ENCODE measurements around the gene MAP7D1. TPM values are rescaled to one million over a fixed set of nuclear protein-coding genes. Genes with fewer than 3 reads are reported as not detected.

The MAP7D1 gene
- total RNA-seq, 1 experiment from 2014 or later: 49.9 TPM

DNA sequence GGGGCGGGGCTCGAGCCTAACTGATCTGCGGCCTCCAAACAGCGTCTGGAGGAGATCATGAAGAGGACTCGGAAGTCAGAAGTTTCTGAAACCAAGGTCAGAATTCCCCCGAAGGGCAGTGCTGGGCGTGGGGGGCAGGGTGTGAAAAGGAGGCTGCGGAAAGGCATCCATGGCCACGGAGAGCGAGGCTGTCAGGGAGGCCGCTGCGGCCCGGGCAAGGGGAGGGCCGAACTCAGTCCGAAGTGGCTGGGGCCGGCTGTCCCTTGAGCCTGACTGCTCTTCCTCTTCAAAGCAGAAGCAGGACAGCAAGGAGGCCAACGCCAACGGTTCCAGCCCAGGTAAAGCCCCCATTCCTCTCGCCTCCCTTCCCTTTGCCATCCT lies 23.2 kb downstream of the MAP7D1 start:
- H3T11ph ChIP-seq (ENCODE audit: low read length): no peak overlapping the region
- no peak overlapping the region for H2BK5ac ChIP-seq (ENCODE audit: insufficient read length, low read length)
- no peak overlapping the region for H3K9ac ChIP-seq (ENCODE audit: extremely low read depth, insufficient read length, low read length)
- Mint-ChIP-seq H3K27ac (peak overlapping the region; percentile 71 to 90 (median 86); a peak in 4 of 7 replicates), H3K27me3 (ENCODE audit: low read depth) (no peaks in the 10 kb centered on the region), H3K36me3 (ENCODE audit: insufficient read depth in 1 of 3, low read depth in 3 of 3) (peaks cover 17 to 25% (median 25%) of the 10 kb centered on the region in 3 experiments), H3K4me3 (peak overlapping the region; percentile 68 to 80), H3K9me3 (no peaks in the 10 kb centered on the region), H3K4me1 (peaks cover 19 to 45% of the 10 kb centered on the region in 2 experiments)
- H4K91ac ChIP-seq (ENCODE audit: insufficient read length, low read depth, low read length): no peak overlapping the region
- WGBS (ENCODE audit: extremely low coverage, insufficient read length, low lambda C conversion rate): no CpG with 5 or more reads among the region's 19 CpGs
- peaks cover 4% of the 10 kb centered on the region for H4K20me1 ChIP-seq (ENCODE audit: control insufficient read depth, insufficient read depth, insufficient read length)
- no peak overlapping the region for H3K14ac ChIP-seq (ENCODE audit: insufficient read depth, low read length)
- H3K4me2 ChIP-seq (ENCODE audit: insufficient read depth, insufficient read length, low read length): peak overlapping the region; percentile 57
- no peaks in the 10 kb centered on the region for H3K9me3 ChIP-seq (ENCODE audit: control insufficient read depth, low read depth, low read length)
- no peak overlapping the region for H2BK12ac ChIP-seq (ENCODE audit: insufficient read length, low read depth, low read length)
- no peak overlapping the region for H3K18ac ChIP-seq (ENCODE audit: insufficient read length, low read depth, low read length)
- H2AK5ac ChIP-seq (ENCODE audit: insufficient read length, low read length): no peak overlapping the region
- TF ChIP-seq CTCF (conservative IDR thresholded peaks at IDR 0.05): no peak
- H4K8ac ChIP-seq (replicated peaks; ENCODE audit: insufficient read length, low read depth, low read length): no peak overlapping the region
- no peak overlapping the region for H2BK20ac ChIP-seq (ENCODE audit: low read depth, low read length, poor library complexity, severe bottlenecking)
- peaks cover 11% of the 10 kb centered on the region for H3K23me2 ChIP-seq (ENCODE audit: insufficient read length, low read depth, low read length, poor library complexity, severe bottlenecking)
- no peak overlapping the region for H3K27ac ChIP-seq (ENCODE audit: insufficient read length, low read depth, low read length)
- no peak overlapping the region for H4K5ac ChIP-seq (ENCODE audit: insufficient read length, low read depth, low read length)
- no peak overlapping the region for H2BK15ac ChIP-seq (ENCODE audit: low read depth, low read length)
- no peak overlapping the region for H3K4ac ChIP-seq (ENCODE audit: low read depth, low read length)
- H2AFZ ChIP-seq (ENCODE audit: low read length): no peak overlapping the region
- no peaks in the 10 kb centered on the region for H3K27me3 ChIP-seq (ENCODE audit: insufficient read depth, low read length)
- no peaks in the 10 kb centered on the region for H3K79me1 ChIP-seq (ENCODE audit: insufficient read depth, low read depth, low read length, poor library complexity, severe bottlenecking)
- H3K56ac ChIP-seq (ENCODE audit: insufficient read length, low read depth, low read length): no peak overlapping the region
- H3K4me1 ChIP-seq (ENCODE audit: insufficient read depth, low read length): peaks cover 5% of the 10 kb centered on the region; the same call in 1 of the 2 replicates
- no peaks in the 10 kb centered on the region for H3K79me2 ChIP-seq (ENCODE audit: insufficient read depth, low read length)
- no peak for DNase-seq
- H3K23ac ChIP-seq (ENCODE audit: insufficient read length, low read depth, low read length): no peak overlapping the region
- no peak overlapping the region for H2BK120ac ChIP-seq (ENCODE audit: low read depth, low read length, poor library complexity, severe bottlenecking)
